ENCODE data around the gene ELP1. TPM values are rescaled to one million over a fixed set of nuclear protein-coding genes. Genes with fewer than 3 reads are reported as not detected.

The ELP1 gene
- total RNA-seq, 1 experiment from 2014 or later, result 27.9 TPM

GRCh38 chr9:108876425-108876824 is 57.5 kb downstream of the ELP1 start (continued):
- TF ChIP-seq, protein P1, sequence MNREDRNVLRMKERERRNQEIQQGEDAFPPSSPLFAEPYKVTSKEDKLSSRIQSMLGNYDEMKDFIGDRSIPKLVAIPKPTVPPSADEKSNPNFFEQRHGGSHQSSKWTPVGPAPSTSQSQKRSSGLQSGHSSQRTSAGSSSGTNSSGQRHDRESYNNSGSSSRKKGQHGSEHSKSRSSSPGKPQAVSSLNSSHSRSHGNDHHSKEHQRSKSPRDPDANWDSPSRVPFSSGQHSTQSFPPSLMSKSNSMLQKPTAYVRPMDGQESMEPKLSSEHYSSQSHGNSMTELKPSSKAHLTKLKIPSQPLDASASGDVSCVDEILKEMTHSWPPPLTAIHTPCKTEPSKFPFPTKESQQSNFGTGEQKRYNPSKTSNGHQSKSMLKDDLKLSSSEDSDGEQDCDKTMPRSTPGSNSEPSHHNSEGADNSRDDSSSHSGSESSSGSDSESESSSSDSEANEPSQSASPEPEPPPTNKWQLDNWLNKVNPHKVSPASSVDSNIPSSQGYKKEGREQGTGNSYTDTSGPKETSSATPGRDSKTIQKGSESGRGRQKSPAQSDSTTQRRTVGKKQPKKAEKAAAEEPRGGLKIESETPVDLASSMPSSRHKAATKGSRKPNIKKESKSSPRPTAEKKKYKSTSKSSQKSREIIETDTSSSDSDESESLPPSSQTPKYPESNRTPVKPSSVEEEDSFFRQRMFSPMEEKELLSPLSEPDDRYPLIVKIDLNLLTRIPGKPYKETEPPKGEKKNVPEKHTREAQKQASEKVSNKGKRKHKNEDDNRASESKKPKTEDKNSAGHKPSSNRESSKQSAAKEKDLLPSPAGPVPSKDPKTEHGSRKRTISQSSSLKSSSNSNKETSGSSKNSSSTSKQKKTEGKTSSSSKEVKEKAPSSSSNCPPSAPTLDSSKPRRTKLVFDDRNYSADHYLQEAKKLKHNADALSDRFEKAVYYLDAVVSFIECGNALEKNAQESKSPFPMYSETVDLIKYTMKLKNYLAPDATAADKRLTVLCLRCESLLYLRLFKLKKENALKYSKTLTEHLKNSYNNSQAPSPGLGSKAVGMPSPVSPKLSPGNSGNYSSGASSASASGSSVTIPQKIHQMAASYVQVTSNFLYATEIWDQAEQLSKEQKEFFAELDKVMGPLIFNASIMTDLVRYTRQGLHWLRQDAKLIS (CRISPR knock-in tag; IDR thresholded peaks at IDR 0.05; ENCODE audit: borderline replicate concordance), result no peak
- TF ChIP-seq KAT7 (CRISPR knock-in tag; IDR thresholded peaks at IDR 0.05; ENCODE audit: borderline replicate concordance) (no peak), FOXP1 (CRISPR knock-in tag; IDR thresholded peaks at IDR 0.05; ENCODE audit: borderline replicate concordance) (no peak), NFYB (CRISPR knock-in tag; conservative IDR thresholded peaks at IDR 0.05; ENCODE audit: low read depth) (no peak), ZNF423 (CRISPR knock-in tag; IDR thresholded peaks at IDR 0.05) (no peak), HMGA2 (CRISPR knock-in tag; IDR thresholded peaks at IDR 0.05) (no peak)
- TF ChIP-seq, protein P2, sequence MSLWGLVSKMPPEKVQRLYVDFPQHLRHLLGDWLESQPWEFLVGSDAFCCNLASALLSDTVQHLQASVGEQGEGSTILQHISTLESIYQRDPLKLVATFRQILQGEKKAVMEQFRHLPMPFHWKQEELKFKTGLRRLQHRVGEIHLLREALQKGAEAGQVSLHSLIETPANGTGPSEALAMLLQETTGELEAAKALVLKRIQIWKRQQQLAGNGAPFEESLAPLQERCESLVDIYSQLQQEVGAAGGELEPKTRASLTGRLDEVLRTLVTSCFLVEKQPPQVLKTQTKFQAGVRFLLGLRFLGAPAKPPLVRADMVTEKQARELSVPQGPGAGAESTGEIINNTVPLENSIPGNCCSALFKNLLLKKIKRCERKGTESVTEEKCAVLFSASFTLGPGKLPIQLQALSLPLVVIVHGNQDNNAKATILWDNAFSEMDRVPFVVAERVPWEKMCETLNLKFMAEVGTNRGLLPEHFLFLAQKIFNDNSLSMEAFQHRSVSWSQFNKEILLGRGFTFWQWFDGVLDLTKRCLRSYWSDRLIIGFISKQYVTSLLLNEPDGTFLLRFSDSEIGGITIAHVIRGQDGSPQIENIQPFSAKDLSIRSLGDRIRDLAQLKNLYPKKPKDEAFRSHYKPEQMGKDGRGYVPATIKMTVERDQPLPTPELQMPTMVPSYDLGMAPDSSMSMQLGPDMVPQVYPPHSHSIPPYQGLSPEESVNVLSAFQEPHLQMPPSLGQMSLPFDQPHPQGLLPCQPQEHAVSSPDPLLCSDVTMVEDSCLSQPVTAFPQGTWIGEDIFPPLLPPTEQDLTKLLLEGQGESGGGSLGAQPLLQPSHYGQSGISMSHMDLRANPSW (CRISPR knock-in tag; conservative IDR thresholded peaks at IDR 0.05; ENCODE audit: low read depth), result no peak
- TF ChIP-seq, protein P3, sequence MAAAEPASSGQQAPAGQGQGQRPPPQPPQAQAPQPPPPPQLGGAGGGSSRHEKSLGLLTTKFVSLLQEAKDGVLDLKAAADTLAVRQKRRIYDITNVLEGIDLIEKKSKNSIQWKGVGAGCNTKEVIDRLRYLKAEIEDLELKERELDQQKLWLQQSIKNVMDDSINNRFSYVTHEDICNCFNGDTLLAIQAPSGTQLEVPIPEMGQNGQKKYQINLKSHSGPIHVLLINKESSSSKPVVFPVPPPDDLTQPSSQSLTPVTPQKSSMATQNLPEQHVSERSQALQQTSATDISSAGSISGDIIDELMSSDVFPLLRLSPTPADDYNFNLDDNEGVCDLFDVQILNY (CRISPR knock-in tag; IDR thresholded peaks at IDR 0.05), result no peak

GRCh38 chr9:108874058-108874788 is 59.7 kb downstream of the ELP1 start:
- Mint-ChIP-seq H3K4me1 (no peaks in the 10 kb centered on the region), H3K27me3 (ENCODE audit: low read depth) (no peaks in the 10 kb centered on the region), H3K36me3 (peaks cover 62% of the 10 kb centered on the region), H3K27ac (no peak overlapping the region), H3K9me3 (no peaks in the 10 kb centered on the region), H3K4me3 (no peak overlapping the region)
- no peak for TF ChIP-seq IRF1 (CRISPR knock-in tag; IDR thresholded peaks at IDR 0.05)
- no peak for TF ChIP-seq FOXJ3 (CRISPR knock-in tag; IDR thresholded peaks at IDR 0.05; ENCODE audit: borderline replicate concordance)
- no peak for TF ChIP-seq CBFB (CRISPR knock-in tag; IDR thresholded peaks at IDR 0.05; ENCODE audit: low read depth)
- TF ChIP-seq, protein P4, sequence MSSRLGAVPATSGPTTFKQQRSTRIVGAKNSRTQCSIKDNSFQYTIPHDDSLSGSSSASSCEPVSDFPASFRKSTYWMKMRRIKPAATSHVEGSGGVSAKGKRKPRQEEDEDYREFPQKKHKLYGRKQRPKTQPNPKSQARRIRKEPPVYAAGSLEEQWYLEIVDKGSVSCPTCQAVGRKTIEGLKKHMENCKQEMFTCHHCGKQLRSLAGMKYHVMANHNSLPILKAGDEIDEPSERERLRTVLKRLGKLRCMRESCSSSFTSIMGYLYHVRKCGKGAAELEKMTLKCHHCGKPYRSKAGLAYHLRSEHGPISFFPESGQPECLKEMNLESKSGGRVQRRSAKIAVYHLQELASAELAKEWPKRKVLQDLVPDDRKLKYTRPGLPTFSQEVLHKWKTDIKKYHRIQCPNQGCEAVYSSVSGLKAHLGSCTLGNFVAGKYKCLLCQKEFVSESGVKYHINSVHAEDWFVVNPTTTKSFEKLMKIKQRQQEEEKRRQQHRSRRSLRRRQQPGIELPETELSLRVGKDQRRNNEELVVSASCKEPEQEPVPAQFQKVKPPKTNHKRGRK (CRISPR knock-in tag; IDR thresholded peaks at IDR 0.05; ENCODE audit: borderline replicate concordance), result no peak
- no peak for TF ChIP-seq MYBL2 (CRISPR knock-in tag; IDR thresholded peaks at IDR 0.05)
- CTCF ChIA-PET, result no interaction called here
- DNase-seq (ENCODE audit: low spot score), result no peak
- POLR2A ChIA-PET, result no interaction called here
- ATAC-seq, result no peak

All from WTC11 (cell line).